ENCODE results near the gene NBEAL1.

GRCh38 chr2:203122317-203122986 is 107.8 kb downstream of the NBEAL1 start:
- no peak for TF ChIP-seq POU5F1 (IDR thresholded peaks at IDR 0.05; ENCODE audit: low read depth, low read length)
- peak in 1 of 3 experiments; percentile 10; a peak in 1 of 4 replicates for TF ChIP-seq CTCF (IDR thresholded peaks at IDR 0.05; ENCODE audit: control extremely low read depth in 1 of 3, insufficient read depth in 1 of 3, low read depth in 1 of 3, low read length in 3 of 3)
- TF ChIP-seq POLR2A (IDR thresholded peaks at IDR 0.05; ENCODE audit: control extremely low read depth in 1 of 2, low read depth in 2 of 2, low read length in 2 of 2): no peak
- no peak for TF ChIP-seq KDM5A (IDR thresholded peaks at IDR 0.05; ENCODE audit: low read length)
- TF ChIP-seq SIN3A (conservative IDR thresholded peaks at IDR 0.05 in 1 of 2, IDR thresholded peaks at IDR 0.05 in 1 of 2; ENCODE audit: low read depth in 1 of 2, low read length in 2 of 2): no peak
- TF ChIP-seq CEBPB (IDR thresholded peaks at IDR 0.05; ENCODE audit: low read depth, low read length): no peak
- TF ChIP-seq CBX8 (IDR thresholded peaks at IDR 0.05; ENCODE audit: borderline replicate concordance, low read depth, low read length): no peak
